Ishikawa (cell line): Measurements from ENCODE around the gene COL18A1.

ENCODE experiments used
- CEBPB ChIP-seq: IDR thresholded peaks from 2 replicates; pipeline ENCODE4 v1.6.1; 2012
- CREB1 ChIP-seq: IDR thresholded peaks from 2 replicates; pipeline ENCODE4 v1.6.1; 2012; ENCODE audit warnings: low read depth
- EGR1 ChIP-seq: IDR thresholded peaks from 2 replicates; pipeline ENCODE4 v1.6.1; 2012
- EP300 ChIP-seq: IDR thresholded peaks from 2 replicates; pipeline ENCODE4 v1.6.1; 2012; ENCODE audit warnings: borderline replicate concordance
- FOXM1 ChIP-seq: IDR thresholded peaks from 2 replicates; pipeline ENCODE4 v1.6.1; 2012; ENCODE audit warnings: low read depth, borderline replicate concordance
- MAX ChIP-seq: IDR thresholded peaks from 2 replicates; pipeline ENCODE4 v1.6.1; 2012
- NFIC ChIP-seq: IDR thresholded peaks from 2 replicates; pipeline ENCODE4 v1.6.1; 2012
- RAD21 ChIP-seq: IDR thresholded peaks from 2 replicates; pipeline ENCODE4 v1.6.1; 2012; ENCODE audit warnings: low read depth
- REST ChIP-seq: IDR thresholded peaks from 2 replicates; pipeline ENCODE4 v1.6.1; 2012; ENCODE audit warnings: low read depth, mild to moderate bottlenecking
- TAF1 ChIP-seq: IDR thresholded peaks from 2 replicates; pipeline ENCODE4 v1.6.1; 2012; ENCODE audit warnings: low read depth, mild to moderate bottlenecking
- TCF12 ChIP-seq: IDR thresholded peaks from 2 replicates; pipeline ENCODE4 v1.6.1; 2012; ENCODE audit warnings: low read depth
- TEAD4 ChIP-seq: IDR thresholded peaks from 2 replicates; pipeline ENCODE4 v1.6.1; 2012
- USF1 ChIP-seq: IDR thresholded peaks from 2 replicates; pipeline ENCODE4 v1.6.1; 2012
- YY1 ChIP-seq: IDR thresholded peaks from 2 replicates; pipeline ENCODE4 v1.6.1; 2012; ENCODE audit warnings: low read depth
- ZBTB7A ChIP-seq: IDR thresholded peaks from 2 replicates; pipeline ENCODE4 v1.6.1; 2012; ENCODE audit warnings: low read depth

The COL18A1 gene

DNA sequence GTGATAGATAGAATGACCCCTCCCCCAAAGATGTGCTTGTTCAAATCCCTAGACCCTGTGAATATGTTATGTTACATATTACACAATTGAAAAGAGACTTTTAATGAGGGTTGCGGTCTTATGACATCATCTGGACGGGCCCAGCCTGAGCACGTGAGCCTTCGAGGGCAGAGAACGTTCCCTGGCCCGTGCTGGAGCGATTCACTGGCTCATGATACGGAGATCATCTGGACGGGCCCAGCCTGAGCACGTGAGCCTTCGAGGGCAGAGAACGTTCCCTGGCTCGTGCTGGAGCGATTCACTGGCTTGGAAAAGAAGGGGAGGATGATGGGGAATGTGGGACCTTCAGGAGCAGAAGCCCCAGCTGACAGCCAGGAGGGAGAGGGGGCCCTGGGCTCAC, 34.4 kb upstream of the COL18A1 start:
- TF ChIP-seq EP300 (no peak), YY1 (no peak), NFIC (no peak), RAD21 (no peak), CREB1 (no peak), TAF1 (no peak), USF1 (no peak), TEAD4 (no peak), TCF12 (no peak), MAX (no peak), REST (no peak), CEBPB (no peak), EGR1 (no peak), FOXM1 (no peak), ZBTB7A (no peak)

DNA sequence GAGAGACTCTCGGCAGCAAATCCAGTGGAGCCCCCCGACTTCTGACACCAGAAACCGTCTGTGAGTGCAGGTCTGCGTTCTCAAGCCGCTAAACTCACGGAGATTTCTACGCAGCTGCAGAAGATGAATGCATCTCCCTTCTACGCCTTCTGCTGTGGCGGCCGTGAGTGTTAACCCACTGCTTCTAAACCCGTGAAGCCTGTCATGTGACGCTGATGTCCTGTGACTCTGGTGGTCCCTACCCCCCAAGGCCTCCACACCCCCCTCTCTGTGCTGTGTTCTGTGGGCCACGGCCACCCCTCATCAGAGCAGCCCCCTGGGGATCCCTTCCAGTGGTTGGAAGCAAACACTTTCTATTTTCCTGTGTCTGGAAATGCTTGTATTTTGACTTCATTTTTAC, 33.9 kb upstream of the COL18A1 start:
- TF ChIP-seq EGR1 (no peak), TEAD4 (no peak), TCF12 (no peak), REST (no peak), NFIC (no peak), USF1 (no peak), RAD21 (no peak), ZBTB7A (no peak), EP300 (no peak), MAX (no peak)

DNA sequence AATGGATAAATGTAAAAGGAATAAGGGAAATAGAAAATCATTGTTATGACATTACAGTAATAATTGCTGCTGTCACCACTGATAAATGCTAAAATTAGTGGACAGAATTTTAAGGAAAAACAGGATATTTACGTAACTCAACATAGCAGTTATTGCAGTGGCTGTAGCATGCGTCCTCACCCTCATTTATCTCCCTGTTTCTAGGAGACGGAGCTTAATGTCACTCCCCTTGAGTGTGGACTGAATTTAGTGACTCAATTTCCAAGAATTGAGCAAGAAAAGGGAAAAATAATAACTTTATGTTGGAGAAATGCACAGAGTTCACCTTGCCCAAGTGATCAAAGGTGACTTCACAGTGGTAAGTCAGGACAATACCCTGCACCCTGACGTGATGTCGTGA, 33.3 kb upstream of the COL18A1 start:
- no peak for TF ChIP-seq TEAD4
- TF ChIP-seq NFIC, result no peak
- TF ChIP-seq TAF1, result no peak
- no peak for TF ChIP-seq CREB1
- TF ChIP-seq RAD21, result no peak
- TF ChIP-seq EGR1, result no peak
- no peak for TF ChIP-seq REST
- no peak for TF ChIP-seq YY1
- no peak for TF ChIP-seq EP300
- no peak for TF ChIP-seq CEBPB
- no peak for TF ChIP-seq USF1
- no peak for TF ChIP-seq FOXM1
- TF ChIP-seq TCF12, result no peak
- TF ChIP-seq ZBTB7A, result no peak
- no peak for TF ChIP-seq MAX

DNA sequence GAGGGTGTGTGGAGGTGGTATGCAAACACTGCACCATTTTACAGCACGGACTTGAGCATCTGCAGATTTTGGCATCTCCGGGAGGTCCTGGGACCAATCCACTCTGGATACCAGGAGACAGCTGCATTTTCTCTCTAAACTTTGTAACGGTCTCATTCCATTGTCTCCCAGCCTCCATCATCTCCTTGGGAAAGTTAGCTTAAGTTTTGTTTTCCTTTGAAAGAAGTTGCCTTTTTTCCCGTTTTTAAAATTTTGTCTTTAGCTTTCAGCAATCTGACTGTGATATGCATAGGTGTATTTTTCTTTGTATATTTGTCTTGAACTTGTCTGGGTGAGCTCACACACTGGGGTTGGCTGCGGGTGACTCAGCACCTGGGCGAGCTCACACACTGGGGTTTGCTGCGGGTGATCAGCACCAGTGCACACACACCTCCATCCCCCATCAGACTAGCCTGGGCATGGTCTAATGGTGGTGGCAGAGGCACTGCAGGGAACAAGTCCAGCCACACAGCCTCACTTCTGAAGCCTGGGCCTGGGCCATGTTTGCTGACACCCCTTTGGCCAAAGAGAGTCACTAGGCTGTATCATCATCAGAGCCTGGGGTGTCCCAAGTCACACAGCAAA, 32.1 kb upstream of the COL18A1 start:
- TF ChIP-seq TCF12 (0 out of 2 replicates have a peak, but pooled peaks have one; percentile 17), REST (no peak), EGR1 (no peak), USF1 (no peak)
